Caco-2 (cell line): Measurements from ENCODE around the gene SLC25A10. TPM values are rescaled to one million over a fixed set of nuclear protein-coding genes. Genes with fewer than 3 reads are reported as not detected.
A peak's percentile ranks its signal among the peaks of the same experiment; 100 is the strongest.
"Not testable (repeated sequence)": the region's sequence is repeated elsewhere in the genome, so short reads cannot be mapped to it uniquely, and the experiment has no call there.

Source experiments
- BruUV-seq: library from RNA; stranded (reverse); fragments of 400-500 nt; replicated peaks from 2 replicates; lab custom pipeline; 2021; lab: Mats Ljungman, UMichigan
- CTCF ChIA-PET: fragments of 300-600 bp; sonication (Branson Sonifier 250); formaldehyde crosslinking; loops from one replicate; lab custom pipeline; 2022; ENCODE audit warnings: antibody characterized with exemption; lab: Charles Lee
- POLR2A ChIA-PET: fragments of 300-600 bp; sonication (Branson Sonifier 250); formaldehyde crosslinking; loops from one replicate; lab custom pipeline; 2022; ENCODE audit warnings: antibody characterized with exemption; lab: Charles Lee
- DNase-seq, 2 experiments: peaks; one replicate each; pipeline versions ENCODE4 v3.0.0 to v3.0.0-alpha.2; 2020 to 2022
- H3K27me3 ChIP-seq: replicated peaks from 2 replicates; pipeline ENCODE4 v1.6.0; 2011; ENCODE audit warnings: low read length; ENCODE audit not compliant: control insufficient read depth, insufficient read depth
- H3K36me3 ChIP-seq: 2 replicates; pipeline ENCODE4 v1.5.1; 2011; ENCODE audit warnings: low read length; ENCODE audit not compliant: control insufficient read depth, insufficient read depth
- H3K4me1 ChIP-seq: fragments of 250-450 bp; sonication (Bioruptor Pico); 2 replicates; pipeline ENCODE4 v1.5.1; 2020; ENCODE audit warnings: mild to moderate bottlenecking
- H3K4me3 ChIP-seq: 2 replicates; pipeline ENCODE4 v1.5.1; 2011; ENCODE audit warnings: low read depth, mild to moderate bottlenecking, control low read depth, low read length
- H3K9me3 ChIP-seq: fragments of 250-450 bp; sonication (Bioruptor Pico); 2 replicates; pipeline ENCODE4 v1.5.1; 2020; ENCODE audit warnings: mild to moderate bottlenecking, moderate library complexity
- H3K27ac Mint-ChIP-seq: one replicate; pipeline ENCODE4 v1.8.0; 2022; ENCODE audit warnings: mixed read lengths; ENCODE audit not compliant: unreplicated experiment
- H3K27me3 Mint-ChIP-seq: one replicate; pipeline ENCODE4 v1.8.0; 2022; ENCODE audit warnings: mixed read lengths; ENCODE audit not compliant: insufficient read depth, unreplicated experiment
- H3K36me3 Mint-ChIP-seq: one replicate; pipeline ENCODE4 v1.8.0; 2022; ENCODE audit warnings: mild to moderate bottlenecking, mixed read lengths; ENCODE audit not compliant: insufficient read depth, unreplicated experiment
- H3K4me1 Mint-ChIP-seq: one replicate; pipeline ENCODE4 v1.8.0; 2022; ENCODE audit warnings: low read depth, mixed read lengths; ENCODE audit not compliant: unreplicated experiment
- H3K4me3 Mint-ChIP-seq: one replicate; pipeline ENCODE4 v1.8.0; 2022; ENCODE audit warnings: mild to moderate bottlenecking, moderate library complexity, mixed read lengths; ENCODE audit not compliant: unreplicated experiment
- H3K9me3 Mint-ChIP-seq: one replicate; pipeline ENCODE4 v1.8.0; 2022; ENCODE audit warnings: mixed read lengths; ENCODE audit not compliant: unreplicated experiment
- CTCF ChIP-seq, 2 experiments: fragments of 200-600 bp in 1 of 2; IDR thresholded peaks; 1 replicate in 1 of 2; 2 replicates in 1 of 2; pipeline versions ENCODE4 v1.5.1 to v1.8.0; 2011 to 2022; ENCODE audit warnings: antibody characterized with exemption in 1 of 2, control low read depth in 1 of 2, inconsistent platforms in 1 of 2, low read depth in 1 of 2, low read length in 1 of 2, mild to moderate bottlenecking in 1 of 2, moderate library complexity in 1 of 2; ENCODE audit not compliant: insufficient read depth in 1 of 2, severe bottlenecking in 1 of 2, unreplicated experiment in 1 of 2
- intact Hi-C: fragments of 100-400 bp; cut with micrococcal nuclease; formaldehyde crosslinking; loops from one replicate; pipeline ENCODE4 v1.10.0; 2022; ENCODE audit not compliant: unreplicated experiment
- total RNA-seq: library from RNA; stranded (reverse); gene quantifications from 2 replicates; pipeline ENCODE4 v1.2.3, GENCODE V29; 2022

Gene SLC25A10
- total RNA-seq, 1 experiment from 2014 or later = 49.5 TPM

DNA sequence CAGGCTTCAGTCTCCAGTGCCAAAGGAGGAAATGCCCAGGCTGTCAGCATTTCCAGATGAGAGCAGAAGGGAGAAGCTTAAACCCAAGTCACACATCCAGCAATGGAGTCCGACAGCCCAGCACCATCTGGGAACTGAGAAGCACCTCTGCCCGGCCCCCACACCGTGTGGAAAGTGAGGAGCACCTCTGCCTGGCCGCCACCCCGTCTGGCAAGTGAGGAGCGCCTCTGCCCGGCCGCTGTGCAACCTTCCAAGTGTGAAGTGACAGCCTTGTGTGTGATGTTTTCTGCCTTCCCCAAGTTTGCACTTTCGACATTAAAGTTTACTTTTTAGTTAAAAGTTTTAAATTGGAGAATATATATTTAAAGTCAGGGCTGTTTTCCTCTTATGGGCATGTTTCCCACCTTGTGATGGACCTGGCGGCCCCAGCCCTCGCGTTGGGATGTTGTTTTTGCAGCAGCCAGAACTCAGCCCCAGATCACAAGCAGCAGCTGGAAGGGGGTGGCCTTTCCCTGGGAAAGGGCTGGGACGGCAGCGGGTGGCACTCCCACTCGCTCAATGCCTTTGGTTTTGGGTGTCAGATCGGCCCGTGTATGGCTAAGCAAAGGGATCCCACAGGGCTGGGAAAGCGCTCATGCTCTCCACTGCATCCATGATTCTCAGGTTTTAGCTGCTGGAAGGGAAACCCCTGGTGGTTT lies 38.4 kb upstream of the SLC25A10 start:
- Histone ChIP-seq H3K36me3 (peaks cover 5% of the 10 kb centered on the region; the same call in 1 of the 2 replicates), H3K4me1 (no peaks in the 10 kb centered on the region), H3K27me3 (no peaks in the 10 kb centered on the region), H3K4me3 (no peak overlapping the region), H3K9me3 (no peaks in the 10 kb centered on the region)
- peak overlapping the region; percentile 32 for H3K27ac Mint-ChIP-seq
- no peak for TF ChIP-seq CTCF (IDR thresholded peaks at IDR 0.05; ENCODE audit: insufficient read depth in 1 of 2, low read depth in 1 of 2, low read length in 1 of 2, severe bottlenecking in 1 of 2, unreplicated experiment in 1 of 2)
- intact Hi-C loops = no loop called here
- H3K4me3 Mint-ChIP-seq = no peak overlapping the region
- peaks cover 5% of the 10 kb centered on the region for H3K4me1 Mint-ChIP-seq
- H3K9me3 Mint-ChIP-seq = no peaks in the 10 kb centered on the region
- H3K36me3 Mint-ChIP-seq = peaks cover 84% of the 10 kb centered on the region
- no peak for DNase-seq
- no peaks in the 10 kb centered on the region for H3K27me3 Mint-ChIP-seq
- BruUV-seq = no TSS peak
- ChIA-PET CTCF (no interaction called here), POLR2A (no interaction called here)

GRCh38 chr17:81675515-81676221 lies 36.4 kb upstream of the SLC25A10 start:
- BruUV-seq, H3K4me3 ChIP-seq, H3K4me1 ChIP-seq, H3K36me3 ChIP-seq, H3K4me1 Mint-ChIP-seq, H3K9me3 ChIP-seq, intact Hi-C loops, H3K27me3 ChIP-seq, H3K4me3 Mint-ChIP-seq, H3K9me3 Mint-ChIP-seq, H3K27ac Mint-ChIP-seq, H3K27me3 Mint-ChIP-seq: not testable (repeated sequence)
- ChIA-PET POLR2A (interaction anchor here (0.6 kb wide), 1 partner anchor 154 kb away, joined by 4 read pairs; no protein-coding TSS in a partner anchor), CTCF (interaction anchor here (1.0 kb wide), 1 partner anchor 27 kb away, joined by 5 read pairs; no protein-coding TSS in a partner anchor)
- TF ChIP-seq CTCF (IDR thresholded peaks at IDR 0.05; ENCODE audit: insufficient read depth in 1 of 2, low read depth in 1 of 2, low read length in 1 of 2, severe bottlenecking in 1 of 2, unreplicated experiment in 1 of 2) = peak; percentile 31 to 65
- peak; percentile 55 to 61 for DNase-seq
- H3K36me3 Mint-ChIP-seq = peaks cover 74% of the 10 kb centered on the region

- Mint-ChIP-seq H3K27me3 (no peaks in the 10 kb centered on the region), H3K27ac (no peak overlapping the region), H3K4me1 (peaks cover 5% of the 10 kb centered on the region), H3K4me3 (no peak overlapping the region), H3K36me3 (peaks cover 62% of the 10 kb centered on the region), H3K9me3 (no peaks in the 10 kb centered on the region)
- TF ChIP-seq CTCF (IDR thresholded peaks at IDR 0.05; ENCODE audit: insufficient read depth in 1 of 2, low read depth in 1 of 2, low read length in 1 of 2, severe bottlenecking in 1 of 2, unreplicated experiment in 1 of 2) = no peak
- POLR2A ChIA-PET = no interaction called here
- no peaks in the 10 kb centered on the region for H3K27me3 ChIP-seq
- no peak for DNase-seq
- no peak overlapping the region for H3K4me3 ChIP-seq
- H3K4me1 ChIP-seq = no peaks in the 10 kb centered on the region
- CTCF ChIA-PET = interaction anchor here (0.6 kb wide), 1 partner anchor 195 kb away, joined by 4 read pairs; no protein-coding TSS in a partner anchor
- no peaks in the 10 kb centered on the region for H3K9me3 ChIP-seq
- intact Hi-C loops = no loop called here
- H3K36me3 ChIP-seq = peaks cover 1% of the 10 kb centered on the region; the same call in 1 of the 2 replicates
- no TSS peak for BruUV-seq
These were observed 35.2 kb upstream of the SLC25A10 start for GRCh38 chr17:81676906-81677305.
